ENCODE measurements around the gene SHLD1.
"Not testable (repeated sequence)": the region's sequence is repeated elsewhere in the genome, so short reads cannot be mapped to it uniquely, and the experiment has no call there.

SHLD1 gene

GRCh38 chr20:5735845-5736510 lies 14.2 kb upstream of the SHLD1 start:
- in situ Hi-C loops (cut with HindIII; ENCODE audit: low sequenced_read_pairs): no loop called here

DNA sequence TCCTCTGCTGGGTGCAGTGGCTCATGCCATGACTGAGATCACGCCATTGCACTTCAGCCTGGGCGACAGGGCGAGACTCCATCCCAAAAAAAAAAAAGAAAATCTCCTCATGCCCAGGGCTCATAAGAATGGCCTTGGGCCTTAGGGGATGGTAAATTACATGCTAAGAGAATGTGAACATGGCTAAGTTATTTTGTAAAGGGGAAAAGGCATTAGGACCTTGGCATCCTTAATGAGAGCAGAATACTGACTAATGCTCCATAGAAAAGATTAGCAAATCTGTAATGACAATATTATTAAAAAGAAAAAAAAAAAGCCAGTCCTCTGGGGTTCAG lies 12.6 kb upstream of the SHLD1 start:
- in situ Hi-C loops (cut with HindIII; ENCODE audit: low sequenced_read_pairs): no loop called here

- in situ Hi-C loops (cut with HindIII; ENCODE audit: low sequenced_read_pairs): no loop called here
These were observed 12.2 kb upstream of the SHLD1 start for GRCh38 chr20:5737966-5738365.

GRCh38 chr20:5740643-5741042 lies 9.6 kb upstream of the SHLD1 start:
- in situ Hi-C loops (cut with HindIII; ENCODE audit: low sequenced_read_pairs): not testable (repeated sequence)

GRCh38 chr20:5741089-5741488 lies 9.1 kb upstream of the SHLD1 start:
- in situ Hi-C loops (cut with HindIII; ENCODE audit: low sequenced_read_pairs): no loop called here

DNA sequence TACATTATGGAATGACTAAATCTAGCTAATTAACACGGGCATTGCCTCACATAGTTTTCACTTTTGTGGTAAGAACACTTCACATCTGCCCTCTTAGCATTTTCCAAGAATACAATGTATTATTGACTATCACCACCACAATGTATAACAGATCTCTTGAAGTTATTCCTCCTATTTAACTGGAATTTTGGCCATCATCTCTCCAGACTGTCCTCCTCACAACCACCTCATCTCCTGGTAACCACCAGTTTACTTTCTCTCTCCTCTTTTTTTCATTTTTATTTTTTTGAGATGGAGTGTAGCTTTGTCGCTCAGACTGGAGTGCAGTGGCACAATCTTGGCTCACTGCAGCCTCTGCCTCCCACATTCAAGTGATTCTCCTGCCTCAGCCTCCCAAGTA lies 8.2 kb upstream of the SHLD1 start:
- in situ Hi-C loops (cut with HindIII; ENCODE audit: low sequenced_read_pairs): no loop called here

- in situ Hi-C loops (cut with HindIII; ENCODE audit: low sequenced_read_pairs): no loop called here
These were observed 4.7 kb upstream of the SHLD1 start for GRCh38 chr20:5745416-5746030.

DNA sequence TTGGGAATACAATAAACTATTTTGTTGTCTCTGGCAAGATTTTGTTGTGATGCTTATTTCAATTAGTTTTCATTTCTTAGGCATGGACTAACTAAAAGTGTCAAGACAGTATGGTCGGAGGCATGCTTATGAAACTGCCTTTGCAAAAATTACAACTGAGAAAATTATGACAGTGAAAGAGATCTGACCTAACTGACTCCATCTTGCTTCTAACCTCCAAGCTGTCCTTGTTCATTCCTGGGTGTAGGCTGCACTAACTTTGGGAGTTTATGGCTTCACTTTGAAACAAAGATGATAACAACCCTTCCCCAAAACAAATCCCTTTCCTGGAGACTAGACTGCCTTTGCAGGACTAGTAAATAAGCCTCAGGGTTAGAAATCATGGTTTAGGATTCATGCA lies 4.1 kb upstream of the SHLD1 start:
- in situ Hi-C loops (cut with HindIII; ENCODE audit: low sequenced_read_pairs): no loop called here

DNA sequence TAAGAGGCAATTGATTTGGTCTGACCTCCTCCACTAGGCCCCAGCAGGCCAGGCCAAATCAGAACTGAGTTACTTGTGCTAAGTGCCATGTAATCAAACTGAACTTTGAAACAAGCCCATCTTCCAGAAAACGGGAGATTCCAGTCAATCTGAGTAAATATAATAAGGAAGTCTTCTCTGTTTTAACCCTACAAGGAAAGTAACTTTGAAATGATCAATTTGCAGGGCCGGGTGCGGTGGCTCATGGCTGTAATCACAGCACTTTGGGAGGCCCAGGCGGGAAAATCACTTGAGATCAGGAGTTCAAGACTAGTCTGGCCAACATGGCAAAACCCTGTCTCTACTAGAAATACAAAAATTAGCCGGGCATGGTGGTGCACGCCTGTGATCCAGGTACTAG lies 2.0 kb upstream of the SHLD1 start:
- in situ Hi-C loops (cut with HindIII; ENCODE audit: low sequenced_read_pairs): no loop called here

DNA sequence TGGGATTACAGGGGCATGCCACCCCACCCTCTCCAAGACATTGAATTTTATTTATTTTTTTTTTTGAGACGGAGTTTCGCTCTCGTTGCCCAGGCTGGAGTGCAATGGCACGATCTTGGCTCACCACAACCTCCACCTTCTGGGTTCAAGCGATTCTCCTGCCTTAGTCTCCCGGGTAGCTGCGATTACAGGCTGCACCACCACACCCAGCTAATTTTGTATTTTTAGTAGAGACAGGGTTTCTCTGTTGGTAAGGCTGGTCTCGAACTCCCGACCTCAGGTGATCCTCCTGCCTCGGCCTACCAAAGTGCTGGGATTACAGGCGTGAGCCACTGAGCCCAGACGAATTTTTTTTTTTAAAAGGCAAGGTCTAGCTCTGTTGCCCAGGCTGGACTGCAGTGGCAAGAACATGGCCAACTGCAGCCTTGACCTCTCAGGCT lies 669 bp upstream of the SHLD1 start:
- in situ Hi-C loops (cut with HindIII; ENCODE audit: low sequenced_read_pairs): not testable (repeated sequence)

DNA sequence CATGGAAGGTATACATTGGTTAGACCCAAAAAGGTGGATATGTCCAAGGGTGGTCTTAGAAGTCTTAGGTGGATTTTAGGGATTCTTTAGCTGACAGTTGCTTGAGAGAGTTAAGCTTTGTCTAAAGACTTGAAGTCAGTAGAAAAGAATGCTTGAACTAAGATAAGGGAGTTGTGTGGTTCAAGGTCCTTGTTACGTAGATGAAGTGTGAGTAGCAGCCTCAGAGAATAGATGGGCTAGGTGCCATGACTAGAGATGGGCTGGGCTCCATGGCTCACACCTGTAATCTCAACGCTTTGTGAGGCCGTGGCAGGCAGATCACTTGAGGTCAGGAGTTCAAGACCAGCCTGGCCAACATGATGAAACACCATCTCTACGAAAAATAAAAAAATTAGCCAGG lies 1.7 kb downstream of the SHLD1 start:
- in situ Hi-C loops (cut with HindIII; ENCODE audit: low sequenced_read_pairs): no loop called here

GRCh38 chr20:5753814-5754213 lies 3.6 kb downstream of the SHLD1 start:
- in situ Hi-C loops (cut with HindIII; ENCODE audit: low sequenced_read_pairs): no loop called here

DNA sequence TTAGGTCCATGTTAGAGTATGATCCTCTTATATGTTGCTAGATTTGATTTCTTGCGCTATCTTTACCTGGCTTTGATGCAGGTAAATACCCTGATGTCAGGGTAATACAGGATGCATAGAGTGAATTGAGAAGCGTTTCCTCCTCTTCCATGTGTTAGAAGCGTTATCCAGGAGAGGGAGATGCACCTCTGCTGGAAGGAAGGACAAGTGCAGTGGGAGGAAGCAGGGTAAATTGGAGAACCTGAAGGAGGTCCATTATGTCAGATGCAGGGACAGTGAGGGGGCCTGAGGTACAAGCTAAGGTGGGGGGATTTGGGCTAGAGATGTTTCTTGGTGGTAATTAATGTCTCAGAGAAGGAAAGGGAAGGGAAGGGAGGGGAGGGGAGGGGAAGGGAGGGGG lies 7.7 kb downstream of the SHLD1 start:
- in situ Hi-C loops (cut with HindIII; ENCODE audit: low sequenced_read_pairs): no loop called here

- in situ Hi-C loops (cut with HindIII; ENCODE audit: low sequenced_read_pairs): no loop called here
These were observed 16.0 kb downstream of the SHLD1 start for GRCh38 chr20:5766085-5766764.

DNA sequence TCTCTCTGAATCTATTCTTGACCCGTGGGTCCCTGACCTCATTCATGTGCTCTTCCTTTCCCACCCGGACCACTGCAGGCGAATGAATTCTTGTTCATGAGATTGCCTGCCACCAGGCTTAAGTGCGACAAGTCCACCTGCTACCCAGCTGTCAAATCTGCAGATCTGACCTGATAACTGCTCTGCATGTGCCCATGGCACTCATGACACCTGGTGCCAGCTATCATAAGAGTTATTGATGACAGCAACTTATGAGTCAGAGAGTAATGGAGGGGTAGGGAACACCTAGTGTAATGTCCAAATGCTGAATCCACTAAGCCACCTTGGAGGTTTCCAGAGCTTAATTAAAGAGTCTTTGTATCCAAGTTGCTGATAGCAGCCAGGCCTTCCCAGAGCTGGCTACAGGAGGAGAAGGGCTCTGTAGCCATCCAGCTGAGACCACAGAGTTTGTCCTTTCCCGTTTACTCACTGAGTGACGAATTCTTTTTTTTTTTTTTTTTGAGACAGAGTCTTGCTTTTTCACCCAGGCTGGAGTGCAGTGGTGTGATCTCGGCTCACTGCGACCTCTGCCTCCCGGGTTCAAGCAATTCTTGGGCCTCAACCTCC lies 17.4 kb downstream of the SHLD1 start:
- in situ Hi-C loops (cut with HindIII; ENCODE audit: low sequenced_read_pairs): no loop called here

DNA sequence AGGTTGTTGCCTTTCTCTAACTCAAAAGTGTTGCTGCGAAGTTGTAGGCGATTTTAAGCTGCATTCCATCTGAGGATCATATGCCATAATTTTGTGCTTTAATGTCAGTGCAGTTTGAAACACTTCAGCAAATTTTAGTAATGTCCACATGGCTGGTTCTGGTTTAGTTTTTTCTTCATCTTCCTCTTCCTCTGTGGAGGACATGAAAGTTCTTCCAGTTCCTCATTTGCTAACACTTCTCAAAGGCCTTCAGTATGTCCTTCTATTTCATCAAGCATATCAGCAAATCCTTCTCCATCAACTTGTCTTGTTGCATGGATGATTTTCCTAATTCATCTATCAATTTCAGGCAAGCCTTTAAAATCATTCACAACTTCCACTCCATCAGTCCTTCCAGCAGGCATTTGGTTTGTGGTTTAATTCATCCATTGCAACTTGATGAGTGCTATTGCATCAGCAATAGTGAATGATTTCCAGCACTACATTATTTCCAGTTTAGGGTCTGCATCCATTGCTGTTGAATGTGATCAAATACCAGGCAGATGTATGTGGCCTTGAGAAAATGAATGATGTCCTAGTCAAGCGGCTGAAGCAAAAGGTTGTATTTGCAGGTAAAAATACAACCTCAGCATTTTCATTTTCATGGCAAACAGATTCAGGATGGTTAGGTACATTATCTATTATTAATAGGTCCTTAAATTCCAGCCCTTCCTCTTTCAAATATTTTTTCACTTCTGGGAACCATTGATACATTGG lies 20.2 kb downstream of the SHLD1 start:
- in situ Hi-C loops (cut with HindIII; ENCODE audit: low sequenced_read_pairs): no loop called here

GRCh38 chr20:5770987-5771318 lies 20.8 kb downstream of the SHLD1 start:
- in situ Hi-C loops (cut with HindIII; ENCODE audit: low sequenced_read_pairs): no loop called here

- in situ Hi-C loops (cut with HindIII; ENCODE audit: low sequenced_read_pairs): no loop called here
These were observed 22.5 kb downstream of the SHLD1 start for GRCh38 chr20:5772704-5773103.

- in situ Hi-C loops (cut with HindIII; ENCODE audit: low sequenced_read_pairs): no loop called here
These were observed 23.4 kb downstream of the SHLD1 start for GRCh38 chr20:5773589-5773988.

- in situ Hi-C loops (cut with HindIII; ENCODE audit: low sequenced_read_pairs): loop anchor here (25.0 kb wide), 1 partner anchor 189 kb away; no protein-coding TSS in a partner anchor
These were observed 25.9 kb downstream of the SHLD1 start for GRCh38 chr20:5776077-5776476.
